WTC11 (cell line): ENCODE measurements around the gene RYR1.

Experiments
- CTCF ChIP-seq: fragments of 200-600 bp; IDR thresholded peaks from 2 replicates; pipeline ENCODE4 v1.8.0; 2022; ENCODE audit warnings: antibody characterized with exemption
- GABPB1 ChIP-seq: sonication (generic); formaldehyde crosslinking; IDR thresholded peaks from 2 replicates; pipeline ENCODE4 v1.8.1; 2023; ENCODE audit warnings: mild to moderate bottlenecking, missing genetic modification reagents
- GTF2I ChIP-seq: fragments of 250-450 bp; sonication (Bioruptor Pico); conservative IDR thresholded peaks from 2 replicates; pipeline ENCODE4 v1.4.0; 2021; ENCODE audit warnings: mild to moderate bottlenecking
- NR1H2 ChIP-seq: sonication (generic); formaldehyde crosslinking; IDR thresholded peaks from 2 replicates; pipeline ENCODE4 v1.9.0; 2021; ENCODE audit warnings: mild to moderate bottlenecking, moderate library complexity, missing genetic modification reagents
- NR2C2 ChIP-seq: sonication (generic); formaldehyde crosslinking; IDR thresholded peaks from 2 replicates; pipeline ENCODE4 v1.8.0; 2022; ENCODE audit warnings: mild to moderate bottlenecking, missing genetic modification reagents
- OVOL2 ChIP-seq: fragments of 250-450 bp; sonication (Bioruptor Pico); IDR thresholded peaks from 2 replicates; pipeline ENCODE4 v1.9.0; 2021; ENCODE audit warnings: mild to moderate bottlenecking, borderline replicate concordance
- PRDM15 ChIP-seq: sonication (generic); formaldehyde crosslinking; IDR thresholded peaks from 2 replicates; pipeline ENCODE4 v1.8.0; 2022; ENCODE audit warnings: missing genetic modification reagents
- RELA ChIP-seq: sonication (generic); formaldehyde crosslinking; IDR thresholded peaks from 2 replicates; pipeline ENCODE4 v1.8.1; 2022; ENCODE audit warnings: missing genetic modification reagents, mild to moderate bottlenecking, borderline replicate concordance
- SMAD4 ChIP-seq: sonication (generic); formaldehyde crosslinking; IDR thresholded peaks from 2 replicates; pipeline ENCODE4 v1.8.0; 2022; ENCODE audit warnings: mild to moderate bottlenecking, missing genetic modification reagents
- TEAD1 ChIP-seq: sonication (generic); formaldehyde crosslinking; IDR thresholded peaks from 2 replicates; pipeline ENCODE4 v1.8.0; 2022; ENCODE audit warnings: mild to moderate bottlenecking, missing genetic modification reagents
- ZNF512 ChIP-seq: sonication (generic); formaldehyde crosslinking; IDR thresholded peaks from 2 replicates; pipeline ENCODE4 v1.8.1; 2022; ENCODE audit warnings: missing genetic modification reagents, borderline replicate concordance

GRCh38 chr19:38516802-38517201 is 83.3 kb downstream of the RYR1 start:
- TF ChIP-seq CTCF, result no peak
- no peak for TF ChIP-seq RELA (CRISPR knock-in tag)
- TF ChIP-seq PRDM15, result no peak
- no peak for TF ChIP-seq ZNF512 (CRISPR knock-in tag)
- no peak for TF ChIP-seq GABPB1 (CRISPR knock-in tag)
- no peak for TF ChIP-seq SMAD4
- TF ChIP-seq NR2C2, result no peak
- no peak for TF ChIP-seq NR1H2 (CRISPR knock-in tag)
- no peak for TF ChIP-seq TEAD1 (CRISPR knock-in tag)
- no peak for TF ChIP-seq GTF2I (CRISPR knock-in tag)
- no peak for TF ChIP-seq OVOL2 (CRISPR knock-in tag)
